Measurements from ENCODE around the gene PRIMPOL.
"Not testable (repeated sequence)": the region's sequence is repeated elsewhere in the genome, so short reads cannot be mapped to it uniquely, and the experiment has no call there.

PRIMPOL gene

DNA sequence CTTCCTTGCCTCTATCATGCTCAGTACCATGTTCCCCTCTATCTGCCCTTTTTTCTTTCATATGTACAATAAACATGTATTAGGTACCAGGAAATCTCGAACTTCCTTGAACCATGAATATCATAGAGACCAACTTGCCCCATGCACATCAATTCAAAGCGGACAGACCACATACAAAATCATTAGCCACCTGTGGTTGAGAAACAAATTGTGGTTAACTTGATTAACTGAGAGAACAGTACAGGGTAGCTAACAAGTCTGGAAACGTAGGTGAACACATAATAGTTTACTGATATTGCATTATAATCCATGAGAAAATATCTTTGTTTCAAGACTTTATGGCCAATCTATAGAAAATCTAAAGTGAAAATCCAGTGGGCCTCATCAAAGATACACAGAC lies 8.5 kb upstream of the PRIMPOL start:
- DNase-seq = no peak

DNA sequence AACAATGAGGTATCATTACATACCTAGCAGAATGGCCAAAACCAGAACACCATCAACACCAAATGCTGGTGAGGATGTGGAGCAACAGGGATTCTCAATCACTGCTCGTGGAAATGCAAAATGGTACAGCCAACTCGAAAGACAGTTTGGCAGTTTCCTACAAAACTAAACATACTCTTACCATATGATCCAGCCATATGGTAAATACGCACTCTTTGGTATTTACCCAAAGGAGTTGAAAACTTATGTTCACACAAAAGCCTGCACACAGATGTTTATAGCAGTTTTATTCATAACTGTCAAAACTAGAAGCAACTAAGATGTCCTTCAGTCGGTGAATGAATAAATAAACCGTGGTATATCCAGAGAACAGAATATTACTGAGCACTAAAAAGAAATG lies 8.1 kb upstream of the PRIMPOL start:
- no peak for DNase-seq

DNA sequence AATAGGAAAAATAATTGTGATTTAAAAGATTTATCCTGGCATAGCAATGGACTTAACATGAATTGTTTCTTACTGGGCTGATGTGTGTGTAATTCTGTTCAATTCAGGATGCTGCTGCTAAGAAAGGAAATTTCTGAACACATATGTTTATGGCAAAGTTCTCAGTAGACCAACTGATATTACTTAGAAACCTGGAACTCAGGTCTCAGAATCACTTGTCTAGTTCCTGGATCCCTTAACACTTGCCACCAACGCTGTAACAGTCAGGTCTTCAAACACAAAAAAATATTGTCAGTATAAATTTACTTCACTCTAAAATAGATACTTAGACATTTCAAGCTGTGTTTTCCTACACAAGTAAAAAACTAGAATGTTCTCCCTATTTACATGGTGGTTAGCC lies 5.8 kb upstream of the PRIMPOL start:
- no peak for DNase-seq

- no peak for DNase-seq
Measured at GRCh38 chr4:184644553-184645307, 4.8 kb upstream of the PRIMPOL start.

DNA sequence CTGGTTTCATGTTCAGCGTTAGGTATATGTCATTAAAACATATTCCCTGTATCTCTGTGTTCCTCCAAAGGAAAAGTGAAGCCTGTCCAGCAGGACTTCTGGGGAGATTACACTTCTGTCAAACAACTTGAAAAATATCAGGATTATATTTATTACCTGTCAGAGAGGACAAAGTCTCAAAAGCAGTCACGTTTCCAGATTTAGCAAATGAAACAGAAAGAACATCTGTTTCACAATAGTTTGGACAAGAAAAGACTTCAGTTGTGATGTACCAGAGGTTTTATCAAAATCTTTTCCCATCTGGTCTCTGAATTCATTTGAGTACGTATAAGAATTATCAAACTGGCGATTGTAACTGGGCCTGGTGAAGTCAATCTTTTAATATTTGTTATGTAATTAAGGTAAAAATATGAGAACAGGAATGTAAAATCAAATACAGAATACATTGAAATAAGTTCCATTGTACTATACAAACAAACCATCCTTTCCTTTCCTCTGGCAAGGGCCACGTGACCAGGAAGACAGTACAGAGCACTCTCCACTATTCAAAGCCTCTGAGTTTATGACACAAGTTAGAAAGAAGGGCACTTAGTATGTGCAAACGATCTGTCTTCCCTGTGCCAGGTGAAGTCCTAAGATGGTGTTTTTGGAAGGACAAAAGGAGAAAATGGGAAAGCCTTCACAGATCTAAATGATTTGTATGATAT lies 3.5 kb upstream of the PRIMPOL start:
- DNase-seq = no peak

- no peak for DNase-seq
Measured at GRCh38 chr4:184647266-184648053, 2.1 kb upstream of the PRIMPOL start.

DNA sequence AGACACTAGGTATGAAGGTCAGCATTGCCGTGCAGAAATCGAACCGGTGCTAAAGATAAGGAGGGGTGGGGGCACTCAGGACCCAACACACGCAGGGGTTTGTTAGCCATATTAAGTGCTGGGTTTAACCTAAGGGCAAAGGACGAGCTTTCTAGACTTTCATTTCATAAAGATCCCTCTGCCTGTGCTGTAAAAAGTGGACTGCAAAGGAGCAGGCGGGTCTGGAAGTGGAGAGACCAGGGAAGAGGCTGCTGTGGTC lies 1.6 kb upstream of the PRIMPOL start:
- no peak for DNase-seq

DNA sequence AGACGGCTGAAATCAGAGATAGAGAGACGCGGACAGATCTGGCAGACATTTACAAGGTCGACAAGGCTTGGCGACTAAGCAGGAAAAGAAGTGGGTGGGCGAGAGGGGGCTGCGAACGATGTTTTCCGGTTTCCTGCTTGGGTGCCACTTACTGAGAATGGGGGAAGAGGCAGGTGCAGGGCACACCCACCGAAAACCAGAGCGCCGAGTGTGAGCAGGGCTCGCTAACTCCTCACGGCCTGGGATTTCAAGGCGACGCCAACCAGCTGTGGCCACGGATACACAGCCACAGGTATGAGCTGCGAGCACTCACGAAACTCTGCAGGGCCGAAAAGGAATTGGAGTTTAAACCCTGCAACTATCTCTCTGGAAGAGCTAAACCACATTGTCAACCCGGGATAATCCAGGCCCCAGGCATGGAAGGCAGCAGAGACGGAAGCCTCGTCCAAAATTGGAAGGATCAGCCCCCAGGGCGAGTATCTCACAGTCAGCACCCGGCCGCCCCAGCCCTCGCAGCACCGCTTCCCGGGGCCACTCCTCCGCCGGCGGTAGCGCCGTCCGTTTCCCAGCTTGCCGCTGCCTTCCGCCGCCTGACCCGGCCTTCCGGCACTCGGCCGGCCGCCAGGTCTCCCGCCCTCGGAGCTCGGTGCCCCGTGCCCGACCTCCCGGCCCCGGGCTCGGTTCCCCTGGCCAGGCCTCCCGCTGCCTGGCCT lies 1.1 kb upstream of the PRIMPOL start:
- peak; percentile 44 for DNase-seq

DNA sequence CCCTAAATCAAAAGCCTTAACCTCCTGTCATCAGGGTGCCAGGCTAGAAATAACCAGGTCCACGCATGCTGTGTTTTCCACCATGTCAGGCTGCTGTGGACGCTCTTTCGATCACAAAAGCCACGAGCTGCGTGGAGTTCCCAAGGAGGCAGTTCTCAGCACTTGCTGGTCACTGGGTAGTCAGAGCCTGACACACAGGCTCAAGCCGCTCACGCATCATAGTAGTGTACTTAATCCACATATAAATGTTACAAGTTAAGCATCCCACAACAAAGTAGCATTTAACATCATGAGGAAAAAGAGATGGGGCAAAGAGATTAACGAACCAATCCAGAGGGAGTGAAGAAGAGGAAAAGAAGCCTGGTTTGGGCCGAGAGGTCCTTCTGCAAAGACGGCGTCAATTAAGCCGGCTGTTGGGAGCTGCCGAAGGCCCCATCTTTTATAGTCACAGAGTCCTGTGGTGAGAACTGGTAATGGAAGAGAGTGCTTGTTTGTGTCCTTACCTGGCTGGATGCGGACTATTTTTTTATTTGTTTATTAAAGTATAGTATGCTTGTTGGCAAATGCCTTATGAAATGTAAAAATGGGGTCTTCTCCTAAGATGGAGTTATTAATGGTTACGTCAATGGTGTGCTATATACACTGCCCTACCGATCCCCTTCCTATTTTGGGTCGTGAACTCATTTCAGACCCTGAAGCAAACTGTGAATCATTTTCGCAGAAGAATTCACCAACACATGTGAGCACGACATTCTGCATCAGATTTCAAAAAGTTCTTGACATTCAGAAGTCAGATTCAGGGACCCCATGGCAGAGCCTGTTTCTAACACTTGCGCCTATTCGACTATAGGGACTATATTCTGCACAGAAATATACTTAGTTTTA lies 675 bp downstream of the PRIMPOL start:
- no peak for DNase-seq

GRCh38 chr4:184651899-184652298 lies 2.4 kb downstream of the PRIMPOL start:
- DNase-seq = no peak

DNA sequence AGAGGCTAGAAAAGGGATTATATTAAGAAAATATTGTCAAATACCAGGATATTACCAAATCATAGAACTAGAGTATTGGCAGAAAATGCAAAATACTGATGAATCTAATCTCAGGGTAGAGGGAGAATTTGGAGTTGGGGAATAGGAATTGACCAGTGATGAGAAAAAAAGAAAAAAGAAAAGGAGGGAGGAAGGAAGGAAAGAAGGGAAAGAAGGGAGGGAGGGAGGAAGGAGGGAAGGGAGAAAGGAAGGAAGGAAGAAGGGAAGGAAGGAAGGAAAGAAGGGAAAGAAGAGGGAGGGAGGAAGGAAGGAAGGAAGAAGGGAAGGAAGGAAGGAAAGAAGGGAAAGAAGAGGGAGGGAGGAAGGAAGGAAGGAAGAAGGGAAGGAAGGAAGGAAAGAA lies 3.1 kb downstream of the PRIMPOL start:
- not testable (repeated sequence) for DNase-seq

- DNase-seq = no peak
Measured at GRCh38 chr4:184653650-184654049, 4.1 kb downstream of the PRIMPOL start.

DNA sequence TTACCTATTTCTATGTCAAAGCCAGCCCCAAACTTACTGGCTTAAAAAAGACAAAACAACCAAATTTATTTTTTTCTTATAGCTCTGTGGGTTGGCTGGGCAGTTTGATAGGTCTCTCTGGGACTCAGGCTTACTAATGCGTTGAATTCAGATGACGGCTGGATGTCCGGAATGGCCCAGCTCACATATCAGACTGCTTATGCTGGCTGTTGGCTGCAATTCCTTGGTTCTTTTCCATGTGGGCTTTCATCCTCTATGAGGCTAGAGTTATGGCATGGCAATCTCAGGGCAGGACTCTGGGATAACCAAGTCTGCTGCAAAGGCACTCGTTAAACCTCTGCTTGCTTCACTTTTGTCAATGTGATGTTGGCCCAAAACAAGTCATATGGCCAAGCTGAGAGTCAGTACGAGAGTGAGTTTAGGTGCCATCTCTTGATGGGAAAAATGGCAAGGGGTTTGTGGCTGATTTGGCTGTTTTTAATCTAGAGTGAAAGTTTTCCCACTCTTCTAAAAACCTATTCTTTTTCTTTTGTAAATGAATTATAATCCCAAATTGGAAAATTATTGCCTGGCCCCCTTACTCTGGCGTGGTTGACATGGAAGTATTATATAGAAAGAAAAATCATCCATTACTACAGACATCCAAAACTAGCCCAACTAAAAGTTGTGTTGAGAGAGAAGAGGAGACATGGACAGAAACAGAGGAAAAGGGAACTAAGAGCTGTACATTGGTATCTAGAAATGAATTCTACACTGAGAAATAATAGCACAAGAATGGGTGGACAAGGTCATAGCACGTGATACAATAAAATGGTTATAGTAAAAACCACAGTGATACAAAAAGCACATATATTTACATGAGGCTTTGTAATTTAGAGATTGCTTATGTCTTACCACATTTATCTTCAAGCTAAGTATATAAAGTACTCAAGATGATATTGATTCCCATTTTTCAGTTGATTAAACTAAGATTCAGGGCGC lies 6.6 kb downstream of the PRIMPOL start:
- no peak for DNase-seq

GRCh38 chr4:184657144-184657543 lies 7.6 kb downstream of the PRIMPOL start:
- no peak for DNase-seq

- not testable (repeated sequence) for DNase-seq
Measured at GRCh38 chr4:184657820-184658219, 8.3 kb downstream of the PRIMPOL start.

- no peak for DNase-seq
Measured at GRCh38 chr4:184660978-184661377, 11.4 kb downstream of the PRIMPOL start.

- DNase-seq = no peak
Measured at GRCh38 chr4:184662236-184662635, 12.7 kb downstream of the PRIMPOL start.

DNA sequence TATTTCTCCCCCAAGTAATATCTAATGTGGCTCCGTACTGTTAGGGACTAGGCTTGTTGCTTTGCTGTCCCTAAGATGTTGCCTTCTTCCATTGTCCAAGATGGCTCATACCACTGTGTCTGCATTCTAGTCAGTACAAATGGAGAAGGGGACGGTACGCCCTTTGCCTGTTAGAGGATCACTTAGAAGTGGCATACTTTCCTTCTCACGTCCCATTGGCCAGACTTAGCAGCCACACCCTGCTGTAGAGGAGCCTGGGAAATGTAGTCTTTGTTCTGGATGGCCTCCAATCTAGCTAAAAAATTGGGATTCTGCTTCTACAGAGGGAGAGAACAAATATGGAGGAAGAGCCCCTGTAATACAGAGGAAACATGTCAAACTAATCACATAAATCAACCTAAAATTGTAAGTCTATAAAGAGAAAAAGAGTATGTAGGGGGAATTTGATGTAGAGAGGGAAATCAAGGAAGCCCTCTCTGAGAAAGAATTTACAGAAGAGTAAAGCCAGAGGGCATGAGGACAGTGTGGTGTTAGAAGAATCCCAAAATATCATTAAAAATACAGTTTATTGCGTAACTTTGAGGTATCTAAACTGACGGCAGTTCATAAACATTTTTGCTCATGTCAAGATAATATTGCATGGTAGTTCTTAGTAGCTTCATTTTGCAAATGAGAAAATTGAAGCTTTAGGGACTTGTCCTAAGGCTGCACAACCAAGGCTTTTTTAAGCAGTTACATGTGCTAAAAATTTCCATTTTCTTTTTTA lies 15.1 kb downstream of the PRIMPOL start:
- no peak for DNase-seq

DNA sequence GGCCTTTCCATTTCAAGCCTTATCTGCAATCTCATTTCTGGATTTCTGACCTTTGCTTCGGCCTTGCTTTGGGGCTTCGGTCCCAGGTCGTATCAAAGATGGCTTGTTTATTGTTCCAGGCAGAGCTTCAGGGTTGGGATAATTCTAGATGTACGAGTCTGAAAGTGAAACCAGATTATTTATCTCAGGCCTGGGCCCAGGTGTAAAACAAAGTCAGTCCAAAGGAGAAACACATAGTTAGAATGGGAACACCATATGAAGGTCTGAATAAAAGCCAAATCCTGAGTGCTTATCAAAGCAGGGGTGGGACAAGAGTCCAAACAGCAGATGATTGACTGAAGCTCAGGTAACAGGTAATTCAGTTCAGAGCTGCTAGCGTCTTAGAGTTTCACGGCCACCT lies 17.1 kb downstream of the PRIMPOL start:
- DNase-seq = no peak

DNA sequence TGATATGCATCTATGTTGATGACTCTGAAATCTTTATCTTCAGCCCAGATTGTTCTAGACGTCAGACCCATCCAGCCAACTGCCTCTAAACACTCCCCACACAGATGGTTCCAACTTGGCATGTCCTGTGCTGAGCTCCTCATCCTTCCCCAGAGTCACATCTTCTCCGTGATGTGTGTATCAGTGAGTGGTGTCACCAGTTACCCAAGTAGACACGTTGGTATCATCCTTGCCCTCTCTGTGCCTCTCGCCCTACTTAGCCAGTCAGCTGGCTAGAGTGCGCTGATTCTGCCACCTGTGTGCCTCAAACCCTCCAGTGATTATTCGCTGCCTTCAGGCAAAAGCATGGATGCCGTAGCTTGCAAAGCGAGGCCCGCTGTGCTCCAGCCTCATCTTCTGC lies 18.6 kb downstream of the PRIMPOL start:
- DNase-seq = no peak
